Hepatocyte (in vitro differentiated cells): ENCODE measurements around the gene LCN9.

Source experiments
- CTCF ChIP-seq: fragments of 200-600 bp; sonication (generic); IDR thresholded peaks from 2 replicates; pipeline ENCODE4 v1.5.1; 2016; ENCODE audit warnings: antibody characterized with exemption, mild to moderate bottlenecking; ENCODE audit not compliant: poor library complexity
- EZH2 ChIP-seq: fragments of 200-600 bp; sonication (generic); IDR thresholded peaks from 2 replicates; pipeline ENCODE4 v1.6.1; 2016; ENCODE audit warnings: antibody characterized with exemption, mild to moderate bottlenecking, borderline replicate concordance
- EZH2phosphoT487 ChIP-seq: fragments of 200-600 bp; sonication (generic); IDR thresholded peaks from one replicate; pipeline ENCODE4 v1.6.1; 2018; ENCODE audit warnings: antibody characterized with exemption, mild to moderate bottlenecking, low read depth, moderate library complexity; ENCODE audit not compliant: unreplicated experiment, severe bottlenecking

GRCh38 chr9:135662758-135663450, at the start of gene LCN9:
- TF ChIP-seq CTCF = no peak
- TF ChIP-seq EZH2phosphoT487 = no peak
- no peak for TF ChIP-seq EZH2
